K562 (cell line): ENCODE data around the gene LRP1B. TPM values are rescaled to one million over a fixed set of nuclear protein-coding genes. Genes with fewer than 3 reads are reported as not detected.

Experiments
- ATAC-seq: fragments of 200-7000 bp; cut with Tn5 transposase; 3 replicates; pipeline ENCODE4 v1.9.1; 2020; ENCODE audit warnings: moderate library complexity
- BruUV-seq: library from RNA; stranded (reverse); fragments of 400-500 nt; replicated peaks from 2 replicates; lab custom pipeline; 2021; lab: Mats Ljungman, UMichigan
- CTCF ChIA-PET: fragments of 300-600 bp; formaldehyde crosslinking; extraction: SDS; loops from one replicate; lab custom pipeline; 2021; ENCODE audit warnings: low intra/inter-chr PET ratio; lab: Yijun Ruan, JAX
- POLR2A ChIA-PET: fragments of 300-600, 350-650 bp; sonication (Branson Sonifier 250); formaldehyde crosslinking; extraction: SDS; loops from one replicate; lab custom pipeline; 2021; ENCODE audit warnings: antibody characterized with exemption, inconsistent platforms; lab: Yijun Ruan, JAX
- DNase-seq, 4 experiments: peaks; one replicate each; pipeline versions ENCODE4 v3.0.0 to v3.0.0-alpha.2; 2011 to 2018; ENCODE audit warnings: low spot score in 3 of 4, mixed read lengths in 3 of 4; ENCODE audit errors: extremely low read depth in 1 of 4
- FAIRE-seq: peaks from 2 replicates; lab custom pipeline; 2011; peaks lifted over from hg19 to GRCh38; lab: Jason Lieb, UNC
- H2AFZ ChIP-seq: 2 replicates; pipeline ENCODE4 v1.6.0; 2011; ENCODE audit warnings: low read depth, low read length, control low read depth, inconsistent platforms
- H3K27ac ChIP-seq: fragments of 200-600 bp; 3 replicates; pipeline ENCODE4 v1.8.0; 2011; ENCODE audit warnings: low read depth, mild to moderate bottlenecking, control low read depth, inconsistent platforms, low read length, moderate library complexity, mixed read lengths; ENCODE audit errors: extremely low read depth
- H3K27me3 ChIP-seq, 2 experiments: fragments of 300-600 bp in 1 of 2; 2 replicates in 1 of 2; 3 replicates in 1 of 2; pipeline versions ENCODE4 v1.6.0 to v1.8.0; 2011; ENCODE audit warnings: inconsistent platforms in 2 of 2, low read length in 2 of 2, mild to moderate bottlenecking in 1 of 2, mixed read lengths in 1 of 2, moderate library complexity in 1 of 2; ENCODE audit not compliant: control insufficient read depth in 2 of 2, insufficient read depth in 2 of 2
- H3K36me3 ChIP-seq: fragments of 300-600 bp; 3 replicates; pipeline ENCODE4 v1.8.0; 2011; ENCODE audit warnings: mild to moderate bottlenecking, low read length, inconsistent platforms; ENCODE audit not compliant: control insufficient read depth, insufficient read depth
- H3K4me1 ChIP-seq, 2 experiments: fragments of 200-600 bp in 1 of 2; replicated peaks in 1 of 2; 2 replicates in 1 of 2; 3 replicates in 1 of 2; pipeline versions ENCODE4 v1.5.1 to v1.8.0; 2011; ENCODE audit warnings: inconsistent platforms in 2 of 2, low read length in 2 of 2, mild to moderate bottlenecking in 1 of 2, mixed read lengths in 1 of 2, moderate library complexity in 1 of 2; ENCODE audit not compliant: control insufficient read depth in 2 of 2, insufficient read depth in 2 of 2
- H3K4me2 ChIP-seq: 2 replicates; pipeline ENCODE4 v1.6.1; 2011; ENCODE audit warnings: low read length, control low read depth, inconsistent platforms, mixed read lengths; ENCODE audit not compliant: insufficient read depth
- H3K4me3 ChIP-seq: fragments of 200-600 bp; sonication (generic), shearing (Covaris generic); 2 replicates; pipeline ENCODE4 v1.5.1; 2016; ENCODE audit warnings: control low read depth, inconsistent platforms
- H3K79me2 ChIP-seq: fragments of 200-600 bp; 3 replicates; pipeline ENCODE4 v1.8.0; 2011; ENCODE audit warnings: low read length, inconsistent platforms; ENCODE audit not compliant: control insufficient read depth, insufficient read depth
- H3K9ac ChIP-seq, 2 experiments: 2 replicates each; pipeline versions ENCODE4 v1.6.0 to v1.6.1; 2011; ENCODE audit warnings: low read depth in 2 of 2, low read length in 2 of 2, control low read depth in 1 of 2, inconsistent platforms in 1 of 2, mild to moderate bottlenecking in 1 of 2, mixed read lengths in 1 of 2; ENCODE audit not compliant: insufficient read depth in 1 of 2
- H3K9me1 ChIP-seq: one replicate; pipeline ENCODE4 v1.6.0; 2011; ENCODE audit warnings: inconsistent platforms, mild to moderate bottlenecking, low read length, moderate library complexity; ENCODE audit not compliant: control insufficient read depth, insufficient read depth
- H3K9me3 ChIP-seq: replicated peaks from 2 replicates; pipeline ENCODE4 v1.5.1; 2011; ENCODE audit warnings: low read depth, low read length, inconsistent platforms; ENCODE audit not compliant: control insufficient read depth, insufficient read depth
- H4K20me1 ChIP-seq: replicated peaks from 2 replicates; pipeline ENCODE4 v1.6.1; 2011; ENCODE audit warnings: low read length, inconsistent platforms, mixed read lengths; ENCODE audit not compliant: control insufficient read depth, insufficient read depth
- CHCHD3 ChIP-seq: fragments of 250-450 bp; sonication (Bioruptor Pico); IDR thresholded peaks from 2 replicates; pipeline ENCODE4 v2.1.2; 2022; ENCODE audit warnings: mild to moderate bottlenecking
- KAT7 ChIP-seq: sonication (generic); formaldehyde crosslinking; IDR thresholded peaks from 2 replicates; pipeline ENCODE4 v1.8.0; 2022; ENCODE audit warnings: missing genetic modification reagents, mild to moderate bottlenecking, borderline replicate concordance
- MIER1 ChIP-seq: fragments of 450-650 bp; IDR thresholded peaks from 2 replicates; pipeline ENCODE4 v1.6.1; 2016; ENCODE audit warnings: antibody characterized with exemption, mild to moderate bottlenecking, low read depth
- NR2F6 ChIP-seq: fragments of 450-650 bp; formaldehyde crosslinking; IDR thresholded peaks from 2 replicates; pipeline ENCODE4 v1.4.0; 2020; ENCODE audit warnings: mild to moderate bottlenecking
- PRPF4 ChIP-seq: fragments of 200-400 bp; formaldehyde crosslinking; IDR thresholded peaks from one replicate; pipeline ENCODE4 v1.6.1; 2017; ENCODE audit warnings: low read length, low read depth, mild to moderate bottlenecking; ENCODE audit not compliant: insufficient read depth, poor library complexity, severe bottlenecking
- RBM17 ChIP-seq: fragments of 200-400 bp; formaldehyde crosslinking; IDR thresholded peaks from 2 replicates; pipeline ENCODE4 v1.6.1; 2017; ENCODE audit warnings: low read depth, mild to moderate bottlenecking, low read length, borderline replicate concordance
- SMARCE1 ChIP-seq: fragments of 450-650 bp; IDR thresholded peaks from 2 replicates; pipeline ENCODE4 v1.7.1; 2016; ENCODE audit warnings: mild to moderate bottlenecking
- ZBTB8A ChIP-seq: fragments of 450-650 bp; IDR thresholded peaks from 2 replicates; pipeline ENCODE4 v1.6.1; 2018; ENCODE audit warnings: mild to moderate bottlenecking, moderate library complexity; ENCODE audit not compliant: partially characterized antibody
- WGBS: fragments of 100-300 bp; shearing (Covaris generic); methylation state at CpG from one replicate; pipeline ENCODE4 v1.1.6; 2016; ENCODE audit warnings: low coverage, mixed read lengths; ENCODE audit not compliant: insufficient coverage; ENCODE audit errors: missing lambda C conversion rate; 5-methylcytosine and 5-hydroxymethylcytosine counted together
- in situ Hi-C: fragments of 300-500 bp; cut with MboI; formaldehyde crosslinking; loops from 4 replicates; pipeline ENCODE4 v1.15.0; 2018; ENCODE audit warnings: inconsistent platforms, mixed read lengths
- intact Hi-C: fragments of 100-400 bp; cut with micrococcal nuclease; formaldehyde crosslinking; loops from 2 replicates; pipeline ENCODE4 v1.14.2; 2022
- polyA plus RNA-seq, 8 experiments: library from polyadenylated mRNA; depleted of rRNA in 4 of 8; stranded (reverse) in 5 of 8; unstranded in 3 of 8; fragments of >200 nt; fragmentation: Nextera tagmentation in 2 of 8; fragmentation: Illumina TruSeq in 1 of 8; extraction: Ambion mirVana in 2 of 8; extraction: Trizol in 1 of 8; gene quantifications; 2 replicates each; pipeline versions ENCODE4 v1.2.1 to v1.2.3, GENCODE V29; 2011 to 2014; ENCODE audit warnings: inconsistent platforms in 1 of 8, missing spikeins in 1 of 8
- total RNA-seq, 7 experiments: library from RNA; depleted of rRNA in 6 of 7; stranded (reverse); fragments of >200 nt in 6 of 7; fragmentation: Illumina TruSeq in 2 of 7; extraction: Trizol in 2 of 7; gene quantifications; 2 replicates each; pipeline versions ENCODE4 v1.2.1 to v1.2.3, GENCODE V29; 2011 to 2021; ENCODE audit warnings: low replicate concordance in 1 of 7
- TF ChIP-seq, protein P1 (sequence below): sonication (generic); formaldehyde crosslinking; IDR thresholded peaks from 2 replicates; pipeline ENCODE4 v1.8.0; 2022; ENCODE audit warnings: mild to moderate bottlenecking, missing genetic modification reagents

LRP1B gene
- total and polyA plus RNA-seq, 9 of the 15 experiments (the other 6 are each of a cell fraction or from before 2014, with no cell fraction given), result not detected

DNA sequence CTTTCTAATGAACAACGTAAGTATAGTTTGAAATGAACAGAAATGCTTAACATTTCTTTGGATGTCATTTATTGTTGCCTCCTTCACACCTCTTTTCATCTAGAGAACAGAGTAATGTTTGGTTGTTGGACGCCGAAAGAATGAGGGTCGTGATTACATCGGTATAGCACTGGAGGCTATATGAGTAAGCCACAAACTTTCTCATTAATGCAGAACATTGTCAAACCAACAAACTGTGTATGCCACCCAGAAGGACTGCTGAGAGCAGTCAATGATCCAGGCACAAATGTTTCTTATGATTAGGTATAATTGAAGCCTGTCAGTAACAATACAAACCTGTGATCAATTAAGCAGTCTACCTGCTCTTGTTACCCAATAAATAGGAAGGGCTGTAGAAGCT, 1855.9 kb downstream of the LRP1B start:
- WGBS, result 0% methylated on average over 5 of the region's 5 CpGs
- Histone ChIP-seq H3K4me1 (no peaks in the 10 kb centered on the region), H3K27ac (no peak overlapping the region), H3K27me3 (no peaks in the 10 kb centered on the region), H3K4me2 (no peak overlapping the region), H3K4me3 (no peak overlapping the region), H2AFZ (no peak overlapping the region), H3K79me2 (no peaks in the 10 kb centered on the region), H3K9me3 (no peaks in the 10 kb centered on the region), H3K9ac (no peak overlapping the region), H3K36me3 (no peaks in the 10 kb centered on the region), H3K9me1 (no peaks in the 10 kb centered on the region), H4K20me1 (no peaks in the 10 kb centered on the region)
- BruUV-seq, result no TSS peak
- intact Hi-C loops (no loop called here), in situ Hi-C loops (no loop called here)
- no peak for TF ChIP-seq RBM17
- no peak for TF ChIP-seq ZBTB8A
- TF ChIP-seq MIER1, result no peak
- TF ChIP-seq PRPF4, result no peak
- TF ChIP-seq CHCHD3 (CRISPR knock-in tag), result no peak
- no peak for TF ChIP-seq NR2F6 (CRISPR knock-in tag)
- TF ChIP-seq SMARCE1, result no peak
- TF ChIP-seq, protein P1, sequence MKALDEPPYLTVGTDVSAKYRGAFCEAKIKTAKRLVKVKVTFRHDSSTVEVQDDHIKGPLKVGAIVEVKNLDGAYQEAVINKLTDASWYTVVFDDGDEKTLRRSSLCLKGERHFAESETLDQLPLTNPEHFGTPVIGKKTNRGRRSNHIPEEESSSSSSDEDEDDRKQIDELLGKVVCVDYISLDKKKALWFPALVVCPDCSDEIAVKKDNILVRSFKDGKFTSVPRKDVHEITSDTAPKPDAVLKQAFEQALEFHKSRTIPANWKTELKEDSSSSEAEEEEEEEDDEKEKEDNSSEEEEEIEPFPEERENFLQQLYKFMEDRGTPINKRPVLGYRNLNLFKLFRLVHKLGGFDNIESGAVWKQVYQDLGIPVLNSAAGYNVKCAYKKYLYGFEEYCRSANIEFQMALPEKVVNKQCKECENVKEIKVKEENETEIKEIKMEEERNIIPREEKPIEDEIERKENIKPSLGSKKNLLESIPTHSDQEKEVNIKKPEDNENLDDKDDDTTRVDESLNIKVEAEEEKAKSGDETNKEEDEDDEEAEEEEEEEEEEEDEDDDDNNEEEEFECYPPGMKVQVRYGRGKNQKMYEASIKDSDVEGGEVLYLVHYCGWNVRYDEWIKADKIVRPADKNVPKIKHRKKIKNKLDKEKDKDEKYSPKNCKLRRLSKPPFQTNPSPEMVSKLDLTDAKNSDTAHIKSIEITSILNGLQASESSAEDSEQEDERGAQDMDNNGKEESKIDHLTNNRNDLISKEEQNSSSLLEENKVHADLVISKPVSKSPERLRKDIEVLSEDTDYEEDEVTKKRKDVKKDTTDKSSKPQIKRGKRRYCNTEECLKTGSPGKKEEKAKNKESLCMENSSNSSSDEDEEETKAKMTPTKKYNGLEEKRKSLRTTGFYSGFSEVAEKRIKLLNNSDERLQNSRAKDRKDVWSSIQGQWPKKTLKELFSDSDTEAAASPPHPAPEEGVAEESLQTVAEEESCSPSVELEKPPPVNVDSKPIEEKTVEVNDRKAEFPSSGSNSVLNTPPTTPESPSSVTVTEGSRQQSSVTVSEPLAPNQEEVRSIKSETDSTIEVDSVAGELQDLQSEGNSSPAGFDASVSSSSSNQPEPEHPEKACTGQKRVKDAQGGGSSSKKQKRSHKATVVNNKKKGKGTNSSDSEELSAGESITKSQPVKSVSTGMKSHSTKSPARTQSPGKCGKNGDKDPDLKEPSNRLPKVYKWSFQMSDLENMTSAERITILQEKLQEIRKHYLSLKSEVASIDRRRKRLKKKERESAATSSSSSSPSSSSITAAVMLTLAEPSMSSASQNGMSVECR (CRISPR knock-in tag), result no peak
- TF ChIP-seq KAT7 (CRISPR knock-in tag), result no peak
- ATAC-seq (no peak), DNase-seq (no peak), FAIRE-seq (no peak)
- CTCF ChIA-PET, result no interaction called here
- POLR2A ChIA-PET, result no interaction called here
